Type B pancreatic cell (in vitro differentiated cells): ENCODE measurements around the gene ARHGEF38. TPM values are rescaled to one million over a fixed set of nuclear protein-coding genes. Genes with fewer than 3 reads are reported as not detected.

ENCODE experiments used
- DNase-seq: peaks from one replicate; pipeline ENCODE4 v3.0.0; 2021; ENCODE audit warnings: mixed read lengths; ENCODE audit not compliant: unreplicated experiment; ENCODE audit errors: extremely low spot score
- H3K27ac Mint-ChIP-seq: 2 replicates; pipeline ENCODE4 v1.8.0; 2021; ENCODE audit warnings: mild to moderate bottlenecking, mixed read lengths
- H3K27me3 Mint-ChIP-seq: 2 replicates; pipeline ENCODE4 v1.8.0; 2021; ENCODE audit warnings: mixed read lengths
- H3K36me3 Mint-ChIP-seq: 2 replicates; pipeline ENCODE4 v1.8.0; 2021; ENCODE audit warnings: mixed read lengths
- H3K4me1 Mint-ChIP-seq: one replicate; pipeline ENCODE4 v1.8.0; 2021; ENCODE audit warnings: mixed read lengths; ENCODE audit not compliant: unreplicated experiment
- H3K4me3 Mint-ChIP-seq: 2 replicates; pipeline ENCODE4 v1.8.0; 2021; ENCODE audit warnings: mild to moderate bottlenecking, mixed read lengths
- H3K9me3 Mint-ChIP-seq: 2 replicates; pipeline ENCODE4 v1.8.0; 2021; ENCODE audit warnings: mixed read lengths
- total RNA-seq: library from RNA; stranded (reverse); gene quantifications from 2 replicates; pipeline ENCODE4 v1.2.1, GENCODE V29; 2021; ENCODE audit warnings: low replicate concordance
- TF ChIP-seq, protein P1 (sequence below): fragments of 200-600 bp; sonication (generic); conservative IDR thresholded peaks from 2 replicates; pipeline ENCODE4 v1.5.0; 2021; ENCODE audit warnings: antibody characterized with exemption, mild to moderate bottlenecking

ARHGEF38 gene
- total RNA-seq, 1 donor from 2014 or later: 2.4 TPM

DNA sequence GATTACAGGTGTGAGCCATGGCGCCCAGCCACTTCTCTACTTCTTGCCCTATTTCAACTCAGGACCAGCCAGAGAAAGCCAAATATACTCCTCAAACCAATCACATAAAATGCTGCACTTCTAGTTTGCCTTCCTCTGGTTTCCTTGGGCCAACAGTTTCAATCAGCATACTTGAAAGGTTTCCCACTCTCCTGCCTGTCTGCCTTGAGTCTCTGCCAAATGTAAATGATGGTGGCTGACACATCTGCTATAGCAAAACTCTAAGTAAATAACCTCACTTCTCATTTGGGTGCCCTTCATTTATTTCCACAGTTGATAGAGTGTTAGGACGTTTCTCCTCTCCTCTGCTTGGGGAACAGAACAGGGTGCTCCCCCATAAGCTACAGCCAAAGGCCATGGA is 42.2 kb upstream of the ARHGEF38 start:
- TF ChIP-seq, protein P1, sequence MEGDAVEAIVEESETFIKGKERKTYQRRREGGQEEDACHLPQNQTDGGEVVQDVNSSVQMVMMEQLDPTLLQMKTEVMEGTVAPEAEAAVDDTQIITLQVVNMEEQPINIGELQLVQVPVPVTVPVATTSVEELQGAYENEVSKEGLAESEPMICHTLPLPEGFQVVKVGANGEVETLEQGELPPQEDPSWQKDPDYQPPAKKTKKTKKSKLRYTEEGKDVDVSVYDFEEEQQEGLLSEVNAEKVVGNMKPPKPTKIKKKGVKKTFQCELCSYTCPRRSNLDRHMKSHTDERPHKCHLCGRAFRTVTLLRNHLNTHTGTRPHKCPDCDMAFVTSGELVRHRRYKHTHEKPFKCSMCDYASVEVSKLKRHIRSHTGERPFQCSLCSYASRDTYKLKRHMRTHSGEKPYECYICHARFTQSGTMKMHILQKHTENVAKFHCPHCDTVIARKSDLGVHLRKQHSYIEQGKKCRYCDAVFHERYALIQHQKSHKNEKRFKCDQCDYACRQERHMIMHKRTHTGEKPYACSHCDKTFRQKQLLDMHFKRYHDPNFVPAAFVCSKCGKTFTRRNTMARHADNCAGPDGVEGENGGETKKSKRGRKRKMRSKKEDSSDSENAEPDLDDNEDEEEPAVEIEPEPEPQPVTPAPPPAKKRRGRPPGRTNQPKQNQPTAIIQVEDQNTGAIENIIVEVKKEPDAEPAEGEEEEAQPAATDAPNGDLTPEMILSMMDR: no peak
- H3K4me3 Mint-ChIP-seq: no peak overlapping the region
- H3K4me1 Mint-ChIP-seq: no peaks in the 10 kb centered on the region
- no peak overlapping the region for H3K27ac Mint-ChIP-seq
- peaks cover 5% of the 10 kb centered on the region for H3K9me3 Mint-ChIP-seq
- no peaks in the 10 kb centered on the region for H3K36me3 Mint-ChIP-seq
- peaks cover 7% of the 10 kb centered on the region for H3K27me3 Mint-ChIP-seq
- DNase-seq: no peak

GRCh38 chr4:105520819-105521790 is 31.3 kb upstream of the ARHGEF38 start:
- Mint-ChIP-seq H3K4me1 (no peaks in the 10 kb centered on the region), H3K27ac (no peak overlapping the region), H3K36me3 (no peaks in the 10 kb centered on the region), H3K9me3 (no peaks in the 10 kb centered on the region), H3K4me3 (no peak overlapping the region), H3K27me3 (no peaks in the 10 kb centered on the region)
- DNase-seq: no peak
- TF ChIP-seq, protein P1: peak; percentile 82

GRCh38 chr4:105526656-105527055 is 25.8 kb upstream of the ARHGEF38 start:
- DNase-seq: no peak
- Mint-ChIP-seq H3K9me3 (no peaks in the 10 kb centered on the region), H3K4me1 (no peaks in the 10 kb centered on the region), H3K4me3 (no peak overlapping the region), H3K27me3 (no peaks in the 10 kb centered on the region), H3K27ac (no peak overlapping the region), H3K36me3 (no peaks in the 10 kb centered on the region)
- TF ChIP-seq, protein P1: no peak

GRCh38 chr4:105527081-105527480 is 25.3 kb upstream of the ARHGEF38 start:
- Mint-ChIP-seq H3K27ac (no peak overlapping the region), H3K9me3 (no peaks in the 10 kb centered on the region), H3K4me1 (no peaks in the 10 kb centered on the region), H3K27me3 (no peaks in the 10 kb centered on the region), H3K4me3 (no peak overlapping the region), H3K36me3 (no peaks in the 10 kb centered on the region)
- no peak for DNase-seq
- TF ChIP-seq, protein P1: no peak

DNA sequence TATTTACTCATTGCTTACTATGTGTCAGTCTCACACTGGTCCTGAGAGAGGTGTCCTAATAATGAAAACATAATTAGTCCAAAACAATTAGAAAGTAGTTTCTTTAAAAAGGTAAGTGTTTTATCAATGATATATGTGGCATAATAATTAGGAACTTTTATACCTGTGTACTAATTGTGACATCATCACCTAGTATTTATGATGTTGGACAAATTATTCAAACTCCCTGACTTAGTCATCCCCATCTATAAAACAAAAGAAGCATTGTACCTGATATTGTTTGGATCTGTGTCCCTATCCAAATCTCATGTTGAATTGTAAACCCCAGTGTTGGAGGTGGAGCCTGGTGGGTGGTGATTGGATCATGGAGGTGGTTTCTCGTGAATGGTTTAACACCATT is 15.8 kb upstream of the ARHGEF38 start:
- Mint-ChIP-seq H3K36me3 (no peaks in the 10 kb centered on the region), H3K4me1 (no peaks in the 10 kb centered on the region), H3K27me3 (no peaks in the 10 kb centered on the region), H3K27ac (no peak overlapping the region), H3K4me3 (no peak overlapping the region), H3K9me3 (peaks cover 9% of the 10 kb centered on the region)
- DNase-seq: no peak
- TF ChIP-seq, protein P1: no peak
